GM10248 (cell line): ENCODE data around the gene HOXA5.

Source experiments
- CTCF ChIA-PET: fragments of 300-600 bp; sonication (Branson Sonifier 250); formaldehyde crosslinking; extraction: SDS; loops from one replicate; lab custom pipeline; 2021; ENCODE audit warnings: antibody characterized with exemption; lab: Yijun Ruan, JAX
- POLR2A ChIA-PET: fragments of 350-650 bp; sonication (Branson Sonifier 250); formaldehyde crosslinking; extraction: SDS; loops from one replicate; lab custom pipeline; 2020; ENCODE audit warnings: antibody characterized with exemption; lab: Yijun Ruan, JAX
- DNase-seq: peaks from one replicate; pipeline ENCODE4 v3.0.0; 2012; ENCODE audit errors: extremely low spot score
- TF ChIP-seq, protein P1 (sequence below): IDR thresholded peaks from 2 replicates; pipeline ENCODE4 v1.5.1; 2012; ENCODE audit warnings: mild to moderate bottlenecking, low read depth; ENCODE audit errors: extremely low read depth, missing control alignments, control extremely low read depth

HOXA5 gene

DNA sequence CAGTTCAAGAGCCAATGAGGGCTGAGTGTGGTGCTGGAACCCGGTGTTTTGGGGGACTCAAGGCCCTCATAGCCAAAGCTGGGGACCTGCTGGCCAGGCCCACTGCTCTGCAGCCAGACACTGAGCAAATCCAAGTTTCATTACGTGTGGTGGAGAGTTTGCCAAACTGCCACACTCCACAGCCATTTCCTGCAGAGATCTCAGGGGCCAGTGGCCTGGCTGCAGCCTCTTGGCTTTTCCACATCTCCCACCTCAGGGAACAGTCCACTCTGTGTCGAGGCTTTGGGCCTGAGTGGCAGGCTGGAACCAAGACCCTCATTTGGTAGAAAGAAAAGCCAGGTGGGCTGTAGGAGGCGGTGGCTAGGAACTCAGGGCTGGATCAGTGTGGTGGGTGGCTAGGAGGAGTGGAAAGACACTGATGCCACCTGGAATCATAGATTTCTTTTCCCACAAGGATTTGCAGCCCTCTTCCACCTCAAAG, 38.4 kb upstream of the HOXA5 start:
- DNase-seq = no peak
- ChIA-PET POLR2A (no interaction called here), CTCF (interaction anchor here (1.2 to 1.7 kb wide), 2 partner anchors 14 to 23 kb away, joined by 4 to 5 read pairs; no protein-coding TSS in a partner anchor)
- TF ChIP-seq, protein P1, sequence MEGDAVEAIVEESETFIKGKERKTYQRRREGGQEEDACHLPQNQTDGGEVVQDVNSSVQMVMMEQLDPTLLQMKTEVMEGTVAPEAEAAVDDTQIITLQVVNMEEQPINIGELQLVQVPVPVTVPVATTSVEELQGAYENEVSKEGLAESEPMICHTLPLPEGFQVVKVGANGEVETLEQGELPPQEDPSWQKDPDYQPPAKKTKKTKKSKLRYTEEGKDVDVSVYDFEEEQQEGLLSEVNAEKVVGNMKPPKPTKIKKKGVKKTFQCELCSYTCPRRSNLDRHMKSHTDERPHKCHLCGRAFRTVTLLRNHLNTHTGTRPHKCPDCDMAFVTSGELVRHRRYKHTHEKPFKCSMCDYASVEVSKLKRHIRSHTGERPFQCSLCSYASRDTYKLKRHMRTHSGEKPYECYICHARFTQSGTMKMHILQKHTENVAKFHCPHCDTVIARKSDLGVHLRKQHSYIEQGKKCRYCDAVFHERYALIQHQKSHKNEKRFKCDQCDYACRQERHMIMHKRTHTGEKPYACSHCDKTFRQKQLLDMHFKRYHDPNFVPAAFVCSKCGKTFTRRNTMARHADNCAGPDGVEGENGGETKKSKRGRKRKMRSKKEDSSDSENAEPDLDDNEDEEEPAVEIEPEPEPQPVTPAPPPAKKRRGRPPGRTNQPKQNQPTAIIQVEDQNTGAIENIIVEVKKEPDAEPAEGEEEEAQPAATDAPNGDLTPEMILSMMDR = no peak

DNA sequence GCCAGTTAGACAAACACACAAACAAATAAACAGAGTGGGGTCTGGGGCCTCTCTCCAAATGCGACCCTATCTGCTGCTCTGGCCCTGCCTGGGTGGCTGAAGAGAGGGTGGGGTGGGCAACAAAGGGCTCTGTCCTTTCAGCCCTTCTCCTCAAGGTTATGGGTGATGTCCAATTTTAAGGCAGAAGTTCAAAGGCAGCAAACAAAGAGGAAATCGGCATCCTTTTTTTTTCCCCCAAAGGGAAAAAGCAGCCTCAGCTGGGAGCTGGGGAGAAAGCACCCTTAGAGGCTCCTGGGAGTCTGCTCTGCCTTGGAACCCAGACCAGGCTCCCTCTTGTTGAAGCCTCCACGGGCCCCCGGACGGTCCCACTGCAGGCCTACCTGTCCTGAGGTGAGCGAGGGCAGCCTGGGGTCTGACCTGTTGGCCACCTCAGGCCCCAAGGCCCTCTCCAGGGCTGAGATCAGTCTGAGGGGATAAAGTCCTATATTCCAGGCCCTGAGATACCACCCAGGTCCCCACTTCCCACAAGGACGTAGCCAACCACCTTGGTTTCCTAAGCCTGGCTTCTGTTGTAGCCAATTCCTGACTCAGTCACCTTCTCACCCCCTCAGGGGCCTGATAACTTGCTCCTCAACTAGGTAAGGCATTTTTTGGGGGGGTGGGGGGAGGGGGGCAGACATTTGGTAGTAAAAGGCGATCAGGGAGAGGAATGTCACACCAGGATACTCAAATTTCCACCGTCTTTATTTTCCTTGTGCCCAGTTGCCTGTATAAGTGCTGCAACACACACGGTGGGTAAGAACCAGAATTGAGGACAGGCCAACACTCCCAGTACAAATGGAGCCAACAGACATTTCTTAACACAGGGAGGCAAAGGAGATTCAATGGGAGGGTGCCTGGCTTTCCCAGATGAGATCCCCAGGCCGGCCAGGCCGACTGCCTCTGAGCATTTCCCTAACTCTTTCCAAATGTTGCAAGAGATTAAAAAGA, 37.2 kb upstream of the HOXA5 start:
- DNase-seq = no peak
- ChIA-PET CTCF (interaction anchor here (1.0 to 2.6 kb wide), 10 partner anchors 9 to 808 kb away, joined by 3 to 11 read pairs (median 4); no protein-coding TSS in a partner anchor), POLR2A (no interaction called here)
- TF ChIP-seq, protein P1 = no peak

DNA sequence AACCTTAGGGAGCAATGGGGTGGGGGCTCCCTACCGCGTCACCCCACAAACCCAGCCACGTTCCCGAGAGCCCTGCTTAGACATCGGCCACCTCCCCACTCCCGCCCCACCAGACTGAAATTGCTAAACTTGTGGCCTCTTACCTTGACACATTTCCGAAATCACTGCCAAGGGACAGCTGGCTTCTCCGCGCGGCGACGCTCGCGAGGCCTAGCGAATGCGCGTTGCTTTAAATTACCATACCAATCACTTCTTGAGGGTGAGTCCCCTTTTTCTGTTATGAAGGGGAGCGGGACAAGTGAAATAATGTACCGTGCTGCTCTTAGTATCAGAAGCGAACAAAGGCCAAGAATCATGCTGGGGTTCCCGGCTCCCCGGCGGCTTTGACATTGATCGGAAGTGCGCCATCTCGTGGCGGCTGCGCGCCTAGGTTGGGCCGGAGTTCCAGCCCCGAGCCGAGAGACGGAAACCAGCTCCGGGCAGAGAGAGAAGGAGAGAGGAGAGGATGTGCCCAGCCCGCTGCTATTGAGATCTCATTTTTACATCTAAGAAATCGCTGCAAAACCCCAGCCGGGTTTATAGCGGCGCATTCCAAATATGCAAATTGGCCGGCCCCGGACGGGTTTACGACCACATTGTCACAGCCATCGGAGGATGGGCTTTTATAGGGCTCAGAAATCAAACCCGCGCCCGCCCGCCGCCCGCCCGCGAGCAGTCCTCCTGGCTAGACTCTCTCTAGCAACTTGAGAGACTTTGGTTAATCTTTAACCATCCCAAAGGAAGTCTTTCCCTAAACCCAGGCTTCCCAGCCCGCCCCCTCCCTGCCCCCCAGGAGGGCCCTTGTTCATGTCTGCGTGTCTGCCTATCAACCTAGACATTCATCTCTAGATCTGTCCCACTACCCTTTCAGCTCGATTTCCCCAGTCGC, 36.3 kb upstream of the HOXA5 start:
- DNase-seq = peak; percentile 76
- ChIA-PET CTCF (interaction anchor here (1.0 to 3.4 kb wide), 10 partner anchors 10 to 807 kb away, joined by 3 to 15 read pairs (median 4); no protein-coding TSS in a partner anchor), POLR2A (no interaction called here)
- TF ChIP-seq, protein P1 = peak; percentile 66

DNA sequence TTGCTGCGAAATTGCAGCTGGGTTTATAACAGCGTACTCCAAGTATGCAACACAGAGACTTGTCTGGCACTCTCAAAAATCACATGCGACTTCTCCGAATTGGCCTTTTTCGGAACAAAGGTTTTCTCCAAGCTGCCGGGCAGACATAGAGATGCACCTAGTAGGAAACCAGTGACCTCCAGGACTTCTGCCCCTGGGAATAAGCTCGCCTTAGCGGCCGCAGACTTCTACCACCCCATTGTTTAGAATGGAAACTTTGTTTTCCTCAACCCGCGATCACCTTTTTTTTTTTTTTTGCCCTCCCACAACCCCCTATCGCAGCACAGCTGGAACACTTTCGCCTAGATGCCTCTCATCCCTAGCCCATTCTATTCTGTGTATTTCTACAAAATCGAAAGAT, 35.5 kb upstream of the HOXA5 start:
- POLR2A ChIA-PET = no interaction called here
- no peak for DNase-seq
- TF ChIP-seq, protein P1 = no peak

DNA sequence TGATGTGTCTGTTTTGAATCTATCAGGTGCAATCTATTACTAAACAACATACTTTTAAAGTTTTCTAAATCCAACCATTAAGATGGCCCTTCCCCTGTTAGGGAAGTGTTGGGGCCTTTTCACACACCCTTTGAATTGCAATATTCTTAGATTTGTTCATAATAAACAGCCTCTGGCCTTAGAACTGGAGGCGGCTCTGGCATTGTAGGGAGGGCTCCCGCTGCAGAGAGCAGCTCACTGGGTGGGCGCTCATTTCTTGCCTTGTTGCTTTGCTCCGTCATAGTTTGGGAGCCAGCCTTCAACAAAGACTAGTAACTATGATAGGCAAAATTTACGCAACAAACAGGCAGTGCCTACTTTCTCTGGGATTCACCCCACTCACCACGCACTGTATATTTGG, 34.9 kb upstream of the HOXA5 start:
- CTCF ChIA-PET = interaction anchor here (0.7 to 3.4 kb wide), 4 partner anchors 17 to 1923 kb away, joined by 3 to 15 read pairs (median 8); no protein-coding TSS in a partner anchor
- TF ChIP-seq, protein P1 = no peak
- POLR2A ChIA-PET = no interaction called here
- DNase-seq = no peak

More for the DNA sequence above, 35.5 kb upstream of the HOXA5 start:
- CTCF ChIA-PET = interaction anchor here (0.7 to 3.4 kb wide), 10 partner anchors 11 to 1923 kb away, joined by 3 to 15 read pairs (median 4); no protein-coding TSS in a partner anchor
